Measurements from ENCODE around the gene DPPA2.
A peak's percentile ranks its signal among the peaks of the same experiment; 100 is the strongest.
"Not testable (repeated sequence)": the region's sequence is repeated elsewhere in the genome, so short reads cannot be mapped to it uniquely, and the experiment has no call there.

DPPA2 gene

GRCh38 chr3:109316162-109316730 lies at the start of gene DPPA2:
Gene DPPA2, minus strand, starts transcription at chr3:109316517. Its CDS starts 1,975 bp downstream, at chr3:109314542.
- DNase-seq, result peak; percentile 13

GRCh38 chr3:109364088-109364487 lies 47.8 kb upstream of the DPPA2 start:
- DNase-seq, result no peak

GRCh38 chr3:109363634-109364033 lies 47.3 kb upstream of the DPPA2 start:
- no peak for DNase-seq

GRCh38 chr3:109362823-109363222 lies 46.5 kb upstream of the DPPA2 start:
- DNase-seq, result no peak

- not testable (repeated sequence) for DNase-seq
These were observed 42.5 kb upstream of the DPPA2 start for GRCh38 chr3:109358809-109359208.

- peak; percentile 40 for DNase-seq
These were observed 40.3 kb upstream of the DPPA2 start for GRCh38 chr3:109356442-109357155.

- DNase-seq, result no peak
These were observed 39.5 kb upstream of the DPPA2 start for GRCh38 chr3:109355625-109356441.

GRCh38 chr3:109353057-109353456 lies 36.7 kb upstream of the DPPA2 start:
- no peak for DNase-seq

GRCh38 chr3:109351231-109351630 lies 34.9 kb upstream of the DPPA2 start:
- no peak for DNase-seq

GRCh38 chr3:109346770-109347295 lies 30.5 kb upstream of the DPPA2 start:
- DNase-seq, result no peak

GRCh38 chr3:109346099-109346498 lies 29.8 kb upstream of the DPPA2 start:
- DNase-seq, result no peak

- DNase-seq, result no peak
These were observed 23.7 kb upstream of the DPPA2 start for GRCh38 chr3:109339714-109340648.

GRCh38 chr3:109339197-109339596 lies 22.9 kb upstream of the DPPA2 start:
- no peak for DNase-seq

GRCh38 chr3:109338322-109338721 lies 22.0 kb upstream of the DPPA2 start:
- DNase-seq, result no peak

- DNase-seq, result no peak
These were observed 21.1 kb upstream of the DPPA2 start, which contains the start of gene DPPA4 for GRCh38 chr3:109337393-109337792. Gene DPPA4, minus strand, starts transcription at chr3:109337546. Its CDS starts 29 bp downstream, at chr3:109337517.

GRCh38 chr3:109336291-109336861 lies 20.1 kb upstream of the DPPA2 start:
- DNase-seq, result peak; percentile 28

GRCh38 chr3:109334572-109334971 lies 18.3 kb upstream of the DPPA2 start:
- DNase-seq, result no peak

- peak; percentile 49 for DNase-seq
These were observed 15.4 kb upstream of the DPPA2 start for GRCh38 chr3:109331692-109332091.

GRCh38 chr3:109330405-109330804 lies 14.1 kb upstream of the DPPA2 start:
- no peak for DNase-seq

- no peak for DNase-seq
These were observed 11.9 kb upstream of the DPPA2 start for GRCh38 chr3:109328202-109328601.

GRCh38 chr3:109325657-109326056 lies 9.3 kb upstream of the DPPA2 start:
- no peak for DNase-seq

GRCh38 chr3:109325109-109325508 lies 8.8 kb upstream of the DPPA2 start:
- DNase-seq, result no peak

All from RPMI8226 (cell line).